Progenitor cell of endocrine pancreas (in vitro differentiated cells): ENCODE data around the gene NKG7. TPM values are rescaled to one million over a fixed set of nuclear protein-coding genes. Genes with fewer than 3 reads are reported as not detected.
"Not testable (repeated sequence)": the region's sequence is repeated elsewhere in the genome, so short reads cannot be mapped to it uniquely, and the experiment has no call there.

Experiments used
- DNase-seq: peaks from one replicate; pipeline ENCODE4 v3.0.0; 2021; ENCODE audit warnings: low spot score; ENCODE audit not compliant: unreplicated experiment
- H3K27ac Mint-ChIP-seq: 2 replicates; pipeline ENCODE4 v1.8.0; 2021; ENCODE audit warnings: mild to moderate bottlenecking, moderate library complexity, mixed read lengths
- H3K27me3 Mint-ChIP-seq: 2 replicates; pipeline ENCODE4 v1.8.0; 2021; ENCODE audit warnings: mixed read lengths
- H3K36me3 Mint-ChIP-seq: 2 replicates; pipeline ENCODE4 v1.8.0; 2022; ENCODE audit warnings: mixed read lengths; ENCODE audit not compliant: insufficient read depth
- H3K4me1 Mint-ChIP-seq: 2 replicates; pipeline ENCODE4 v1.8.0; 2021; ENCODE audit warnings: low read depth, mixed read lengths
- H3K4me3 Mint-ChIP-seq: 2 replicates; pipeline ENCODE4 v1.8.0; 2021; ENCODE audit warnings: low read depth, mild to moderate bottlenecking, moderate library complexity, mixed read lengths
- H3K9me3 Mint-ChIP-seq: 2 replicates; pipeline ENCODE4 v1.8.0; 2021; ENCODE audit warnings: low read depth, mixed read lengths
- CTCF ChIP-seq: fragments of 200-600 bp; sonication (generic); IDR thresholded peaks from one replicate; pipeline ENCODE4 v1.5.0; 2021; ENCODE audit warnings: antibody characterized with exemption, mild to moderate bottlenecking; ENCODE audit not compliant: unreplicated experiment
- total RNA-seq: library from RNA; stranded (reverse); gene quantifications from 2 replicates; pipeline ENCODE4 v1.2.1, GENCODE V29; 2021

The NKG7 gene
- total RNA-seq, 1 donor from 2014 or later = not detected

DNA sequence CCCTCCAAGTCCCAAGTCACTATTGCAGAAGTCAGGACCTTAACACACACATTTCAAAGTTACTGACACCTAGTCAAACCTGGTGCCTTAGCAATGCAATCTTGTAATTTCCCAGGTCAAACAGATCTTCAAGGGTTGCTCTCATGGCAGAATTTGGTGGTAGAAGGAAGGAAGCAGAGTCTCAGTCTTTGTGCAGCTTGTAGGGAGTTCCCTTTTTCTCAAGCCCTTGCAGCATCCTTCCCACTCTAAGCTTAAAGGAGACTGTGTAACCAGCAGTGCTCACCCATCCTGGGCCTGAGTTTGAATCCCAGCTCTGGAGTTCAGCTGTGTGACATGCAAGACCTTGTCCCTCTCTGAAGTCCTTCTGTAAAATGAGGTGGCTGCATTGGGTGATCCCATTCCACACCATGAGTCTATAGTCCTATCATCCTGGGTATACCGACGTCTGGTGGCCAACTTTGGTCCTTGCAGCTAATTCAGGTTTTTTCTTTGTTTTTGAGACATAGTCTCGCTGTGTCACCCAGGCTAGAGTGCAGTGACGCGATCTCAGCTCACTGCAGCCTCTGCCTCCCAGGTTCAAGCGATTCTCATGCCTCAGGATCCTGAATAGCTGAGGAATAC, 35.2 kb upstream of the NKG7 start:
- Mint-ChIP-seq H3K36me3 (peaks cover 8% of the 10 kb centered on the region), H3K4me3 (no peak overlapping the region), H3K9me3 (peaks cover 10% of the 10 kb centered on the region), H3K27me3 (no peaks in the 10 kb centered on the region), H3K4me1 (no peaks in the 10 kb centered on the region), H3K27ac (no peak overlapping the region)
- TF ChIP-seq CTCF = peak; percentile 58
- no peak for DNase-seq

DNA sequence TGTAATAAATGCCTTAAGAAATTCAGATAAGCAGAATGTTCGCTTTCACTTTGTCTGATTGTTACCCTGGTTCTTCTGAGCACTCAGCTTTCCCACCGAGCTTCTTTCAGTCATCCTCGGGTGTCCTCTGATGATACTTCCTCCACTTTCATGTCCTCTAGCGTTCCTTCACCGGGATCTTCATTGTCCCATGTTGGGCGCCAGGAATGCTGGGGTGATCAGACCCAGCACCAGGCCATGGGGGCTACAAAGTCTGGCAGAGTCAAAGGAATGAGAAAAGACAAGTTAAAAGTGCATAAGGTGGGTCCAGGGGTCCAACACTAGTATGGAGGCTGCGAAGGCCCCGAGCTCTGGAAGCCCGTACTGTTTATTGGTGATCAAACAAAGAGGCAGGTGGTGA, 29.7 kb upstream of the NKG7 start:
- no peak for TF ChIP-seq CTCF
- Mint-ChIP-seq H3K9me3 (peaks cover 18% of the 10 kb centered on the region), H3K27me3 (no peaks in the 10 kb centered on the region), H3K36me3 (peaks cover 12% of the 10 kb centered on the region), H3K4me1 (no peaks in the 10 kb centered on the region), H3K27ac (no peak overlapping the region), H3K4me3 (no peak overlapping the region)
- DNase-seq = no peak

DNA sequence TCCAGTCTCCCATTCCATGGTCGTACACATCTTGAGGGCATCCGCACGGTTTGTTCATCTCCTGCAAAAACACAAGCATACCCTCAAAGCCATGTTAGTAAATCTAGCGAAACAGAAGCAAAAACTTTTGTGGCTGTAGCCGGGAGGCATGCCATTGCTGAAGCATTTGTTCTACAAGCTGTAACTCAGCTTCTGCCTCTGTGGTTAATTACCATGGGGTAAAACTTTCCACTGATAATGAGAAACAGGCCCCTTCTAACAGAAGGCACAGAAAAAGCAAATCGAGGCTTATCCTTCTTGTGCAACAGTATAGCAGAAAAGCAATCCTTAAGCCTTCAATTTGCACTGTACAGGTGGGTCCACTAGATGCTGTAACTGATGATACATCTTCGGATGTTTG, 27.5 kb upstream of the NKG7 start:
- Mint-ChIP-seq H3K36me3 (peaks cover 12% of the 10 kb centered on the region), H3K9me3 (peaks cover 18% of the 10 kb centered on the region)
- H3K27me3 Mint-ChIP-seq, H3K4me1 Mint-ChIP-seq, DNase-seq, H3K4me3 Mint-ChIP-seq, H3K27ac Mint-ChIP-seq: not testable (repeated sequence)

GRCh38 chr19:51399231-51399630, 26.8 kb upstream of the NKG7 start:
- peaks cover 4% of the 10 kb centered on the region for H3K4me1 Mint-ChIP-seq
- DNase-seq = no peak
- peaks cover 12% of the 10 kb centered on the region for H3K36me3 Mint-ChIP-seq
- no peaks in the 10 kb centered on the region for H3K27me3 Mint-ChIP-seq
- TF ChIP-seq CTCF = no peak
- no peak overlapping the region for H3K4me3 Mint-ChIP-seq
- no peak overlapping the region for H3K27ac Mint-ChIP-seq
- H3K9me3 Mint-ChIP-seq = peaks cover 18% of the 10 kb centered on the region

DNA sequence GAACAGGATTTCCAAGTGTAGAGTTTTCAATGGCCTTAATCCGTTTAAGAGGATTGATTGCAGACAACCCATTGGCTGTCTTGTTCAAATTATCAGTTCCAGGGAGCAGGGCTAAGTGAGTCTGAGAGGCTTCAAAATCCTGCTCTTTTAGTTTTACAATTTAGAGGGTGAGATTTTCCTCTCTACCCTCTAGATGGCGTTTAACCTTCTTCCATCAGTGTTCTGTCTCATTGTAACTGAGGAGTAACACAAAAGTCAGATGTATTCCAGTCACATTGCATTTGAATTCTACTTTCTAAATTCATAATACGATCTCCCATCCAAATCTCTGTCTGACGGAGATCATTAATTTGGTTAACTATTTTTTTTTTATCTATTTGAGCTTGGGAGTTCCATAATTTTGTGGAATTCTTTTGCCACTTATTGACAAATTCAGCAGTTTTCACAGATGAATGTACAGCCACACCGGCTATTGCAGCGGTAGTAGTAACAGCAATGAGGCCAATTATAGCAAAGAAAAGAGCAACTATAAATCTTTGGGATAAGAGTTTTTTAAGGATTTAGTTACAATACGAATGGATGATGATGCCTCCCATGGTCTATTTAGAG, 25.7 kb upstream of the NKG7 start:
- Mint-ChIP-seq H3K4me3 (no peak overlapping the region), H3K36me3 (peaks cover 8% of the 10 kb centered on the region), H3K4me1 (peaks cover 6% of the 10 kb centered on the region), H3K27ac (no peak overlapping the region), H3K27me3 (no peaks in the 10 kb centered on the region), H3K9me3 (peaks cover 13% of the 10 kb centered on the region)
- no peak for DNase-seq
- TF ChIP-seq CTCF = peak; percentile 59

GRCh38 chr19:51397453-51397852, 25.0 kb upstream of the NKG7 start:
- not testable (repeated sequence) for H3K4me3 Mint-ChIP-seq, H3K27me3 Mint-ChIP-seq, H3K36me3 Mint-ChIP-seq, H3K27ac Mint-ChIP-seq, DNase-seq, H3K4me1 Mint-ChIP-seq, H3K9me3 Mint-ChIP-seq
